Measurements from ENCODE around the gene CASS4. TPM values are rescaled to one million over a fixed set of nuclear protein-coding genes. Genes with fewer than 3 reads are reported as not detected.

CASS4 gene
- polyA plus RNA-seq, 2 of the 4 experiments (the other 2 are of a cell fraction): 0.09 TPM

- POLR2A ChIA-PET: no interaction called here
- no peak overlapping the region for H3K4me2 ChIP-seq
- FAIRE-seq: no peak
- H3K4me1 ChIP-seq: no peaks in the 10 kb centered on the region
- DNase-seq (ENCODE audit: low read depth in 1 of 2, low spot score in 1 of 2): peak in 1 of 2 experiments; percentile 38
- no peaks in the 10 kb centered on the region for H3K9me3 ChIP-seq
- no peak for TF ChIP-seq MAX (IDR thresholded peaks at IDR 0.05)
- TF ChIP-seq CTCF (IDR thresholded peaks at IDR 0.05): 0 out of 3 replicates have a peak, but pooled peaks have one; percentile 24
- WGBS (ENCODE audit: missing lambda C conversion rate): 86% methylated on average over 9 of the region's 9 CpGs
- CTCF ChIA-PET: interaction anchor here (1.4 kb wide), 2 partner anchors 11 to 46 kb away, joined by 3 to 5 read pairs; no protein-coding TSS in a partner anchor
- H3K27ac ChIP-seq: no peak overlapping the region
- peak; percentile 64 to 86; a peak in 4 of 6 replicates for ATAC-seq
- H3K4me3 ChIP-seq: no peak overlapping the region
Measured at GRCh38 chr20:56504373-56505005, 92.4 kb downstream of the CASS4 start.

GRCh38 chr20:56506103-56506502 lies 94.0 kb downstream of the CASS4 start:
- H3K9me3 ChIP-seq: no peaks in the 10 kb centered on the region
- no peak overlapping the region for H3K27ac ChIP-seq
- TF ChIP-seq SMC3 (IDR thresholded peaks at IDR 0.05) (no peak), ATOH8 (CRISPR knock-in tag; IDR thresholded peaks at IDR 0.05; ENCODE audit: low read depth) (no peak)
- FAIRE-seq: no peak
- no peak overlapping the region for H3K4me2 ChIP-seq
- no peak overlapping the region for H3K4me3 ChIP-seq
- H3K4me1 ChIP-seq: no peaks in the 10 kb centered on the region
- DNase-seq (ENCODE audit: low read depth in 1 of 2, low spot score in 1 of 2): no peak
- ChIA-PET CTCF (interaction anchor here (1.1 kb wide), 1 partner anchor 10 kb away, joined by 4 read pairs; no protein-coding TSS in a partner anchor), POLR2A (no interaction called here)
- 61% methylated on average over 3 of the region's 3 CpGs for WGBS (ENCODE audit: missing lambda C conversion rate)
- no peak for ATAC-seq

Small RNAs within 50 kb of the gene (small RNA-seq; reads per million reads assigned to genes)
- gene RPL39P: 0 reads per million in 6 experiments

Other genes starting within 250 kb of the CASS4 start
- not detected in 2 replicates for gene MC3R, start 163.5 kb upstream of the CASS4 start, polyA plus RNA-seq (2011; rRNA removed)
- not detected in 3 replicates for gene MC3R, start 163.5 kb upstream of the CASS4 start, polyA plus RNA-seq (2017; fragmentation: RNase III; extraction: RNeasy Plus Mini Kit Qiagen cat#74134 plus additional on column Dnase treatment)
- gene FAM210B, start 53.3 kb upstream of the CASS4 start, polyA plus RNA-seq (2011; rRNA removed): 12.9 and 13.1 TPM in 2 replicates
- 9.1 to 10.8 TPM (median 9.6 TPM) in 3 replicates for gene FAM210B, start 53.3 kb upstream of the CASS4 start, polyA plus RNA-seq (2017; fragmentation: RNase III; extraction: RNeasy Plus Mini Kit Qiagen cat#74134 plus additional on column Dnase treatment)
- 116 and 123 TPM in 2 replicates for gene AURKA, start 20.0 kb upstream of the CASS4 start, polyA plus RNA-seq (2011; rRNA removed)
- 107 to 125 TPM (median 117 TPM) in 3 replicates for gene AURKA, start 20.0 kb upstream of the CASS4 start, polyA plus RNA-seq (2017; fragmentation: RNase III; extraction: RNeasy Plus Mini Kit Qiagen cat#74134 plus additional on column Dnase treatment)
- 79.9 and 96.3 TPM in 2 replicates for gene CSTF1, start 19.6 kb upstream of the CASS4 start, polyA plus RNA-seq (2011; rRNA removed)
- 37.1 to 40.9 TPM (median 37.6 TPM) in 3 replicates for gene CSTF1, start 19.6 kb upstream of the CASS4 start, polyA plus RNA-seq (2017; fragmentation: RNase III; extraction: RNeasy Plus Mini Kit Qiagen cat#74134 plus additional on column Dnase treatment)
- gene RTF2, start 56.4 kb downstream of the CASS4 start, polyA plus RNA-seq (2011; rRNA removed): 86.6 and 102 TPM in 2 replicates
- 111 to 118 TPM (median 115 TPM) in 3 replicates for gene RTF2, start 56.4 kb downstream of the CASS4 start, polyA plus RNA-seq (2017; fragmentation: RNase III; extraction: RNeasy Plus Mini Kit Qiagen cat#74134 plus additional on column Dnase treatment)
- 0.32 and 0.65 TPM in 2 replicates for gene FAM209A, start 112.5 kb downstream of the CASS4 start, polyA plus RNA-seq (2011; rRNA removed)
- 0.12 to 0.22 TPM (median 0.14 TPM) in 3 replicates for gene FAM209A, start 112.5 kb downstream of the CASS4 start, polyA plus RNA-seq (2017; fragmentation: RNase III; extraction: RNeasy Plus Mini Kit Qiagen cat#74134 plus additional on column Dnase treatment)
- gene FAM209B, start 121.0 kb downstream of the CASS4 start, polyA plus RNA-seq (2011; rRNA removed): 0.78 and 0.97 TPM in 2 replicates
- 0.20 to 0.70 TPM (median 0.46 TPM) in 3 replicates for gene FAM209B, start 121.0 kb downstream of the CASS4 start, polyA plus RNA-seq (2017; fragmentation: RNase III; extraction: RNeasy Plus Mini Kit Qiagen cat#74134 plus additional on column Dnase treatment)
- 11.6 and 14.2 TPM in 2 replicates for gene TFAP2C, start 217.0 kb downstream of the CASS4 start, polyA plus RNA-seq (2011; rRNA removed)
- gene TFAP2C, start 217.0 kb downstream of the CASS4 start, polyA plus RNA-seq (2017; fragmentation: RNase III; extraction: RNeasy Plus Mini Kit Qiagen cat#74134 plus additional on column Dnase treatment): 9.1 to 9.6 TPM (median 9.2 TPM) in 3 replicates